GM21619 (cell line): ENCODE measurements around the gene TTBK2.
A peak's percentile ranks its signal among the peaks of the same experiment; 100 is the strongest.
"Not testable (repeated sequence)": the region's sequence is repeated elsewhere in the genome, so short reads cannot be mapped to it uniquely, and the experiment has no call there.

Source experiments
- ATAC-seq: cut with Tn5 transposase; IDR thresholded peaks from one replicate; pipeline ENCODE4 v1.9.1; 2021; ENCODE audit not compliant: unreplicated experiment

Gene TTBK2

GRCh38 chr15:42920519-42921341 is at the start of gene TTBK2:
TTBK2 (minus strand) TSS chr15:42920778; CDS start chr15:42878617, 42,161 bp downstream.
- ATAC-seq: peak; percentile 89

GRCh38 chr15:42964476-42964875 is 43.9 kb upstream of the TTBK2 start:
- ATAC-seq: no peak

GRCh38 chr15:42955518-42955917 is 34.9 kb upstream of the TTBK2 start:
- no peak for ATAC-seq

- ATAC-seq: no peak
Observed at GRCh38 chr15:42954291-42954690, 33.7 kb upstream of the TTBK2 start.

GRCh38 chr15:42948898-42949297 is 28.3 kb upstream of the TTBK2 start:
- not testable (repeated sequence) for ATAC-seq

DNA sequence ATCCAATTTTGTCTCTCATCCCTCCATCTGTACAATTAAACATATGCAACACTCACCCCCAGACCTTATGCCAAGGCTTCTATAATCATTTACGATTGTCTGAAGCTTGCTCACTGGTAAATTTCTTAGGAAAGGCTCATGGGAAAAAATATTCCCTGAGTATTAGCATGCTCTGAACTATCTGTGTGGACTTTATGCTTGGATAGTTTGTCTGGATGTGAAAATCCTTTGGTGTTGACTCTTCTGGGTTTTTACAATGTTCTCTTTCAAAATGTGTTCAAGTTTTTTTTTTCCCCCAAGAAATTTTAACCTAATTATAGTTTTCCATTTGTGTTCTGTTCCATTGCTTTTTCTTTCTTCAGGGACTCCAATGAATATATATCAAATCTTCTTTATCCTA is 19.9 kb upstream of the TTBK2 start:
- ATAC-seq: no peak

DNA sequence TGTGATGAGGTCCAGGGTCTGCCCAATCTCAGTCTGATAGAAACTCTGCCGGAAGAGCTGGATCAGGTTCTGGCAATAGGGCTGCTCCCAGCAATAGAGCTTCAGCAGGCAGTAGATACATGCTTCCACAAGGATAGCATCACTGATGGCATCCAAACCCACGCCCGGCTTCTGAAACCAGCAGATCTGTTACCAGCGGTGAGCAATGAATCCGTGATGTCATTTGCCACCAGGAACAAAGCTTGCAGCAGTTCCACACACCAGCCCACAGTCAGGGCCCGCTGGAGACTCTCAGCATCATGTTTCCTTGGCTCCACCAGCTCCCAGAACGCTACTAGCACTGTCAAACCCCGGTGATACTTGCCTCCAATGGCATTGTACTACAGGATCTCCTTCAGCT is 19.3 kb upstream of the TTBK2 start:
- no peak for ATAC-seq

- ATAC-seq: no peak
Observed at GRCh38 chr15:42937143-42937542, 16.6 kb upstream of the TTBK2 start.

DNA sequence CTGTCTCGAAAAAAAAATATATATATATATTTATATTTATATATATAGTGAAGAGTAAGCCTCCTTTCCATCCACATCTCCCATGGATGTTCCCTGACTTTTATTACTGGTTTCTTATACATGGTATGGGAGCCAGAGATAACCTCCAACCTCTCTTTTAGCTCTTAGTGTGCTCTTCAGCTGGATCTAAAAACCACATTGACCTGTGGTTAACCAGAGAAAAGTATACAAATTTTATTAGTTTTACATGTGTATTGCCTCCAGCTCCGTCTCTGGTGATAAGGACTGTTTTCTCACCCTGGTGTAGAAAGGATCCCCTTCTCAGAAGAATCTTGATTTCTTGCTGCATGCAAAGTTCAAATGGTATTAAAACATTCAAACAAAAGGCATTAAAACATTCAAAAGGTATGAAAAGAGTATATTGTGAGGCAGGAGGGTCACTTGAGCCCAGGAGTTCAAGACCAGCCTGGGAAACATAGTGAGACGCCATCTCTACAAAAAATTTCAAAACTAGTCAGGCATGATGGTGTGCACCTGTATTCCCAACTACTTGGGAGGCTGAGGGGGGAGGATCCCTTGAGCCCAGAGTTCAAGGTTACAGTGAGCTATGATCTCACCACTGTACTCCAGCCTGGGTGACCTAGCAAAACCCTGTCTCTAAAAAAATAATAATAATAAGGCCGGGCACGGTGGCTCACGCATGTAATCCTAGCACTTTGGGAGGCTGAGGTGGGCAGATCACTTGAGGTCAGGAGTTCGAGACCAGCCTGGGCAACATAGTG is 13.5 kb upstream of the TTBK2 start:
- ATAC-seq: no peak

DNA sequence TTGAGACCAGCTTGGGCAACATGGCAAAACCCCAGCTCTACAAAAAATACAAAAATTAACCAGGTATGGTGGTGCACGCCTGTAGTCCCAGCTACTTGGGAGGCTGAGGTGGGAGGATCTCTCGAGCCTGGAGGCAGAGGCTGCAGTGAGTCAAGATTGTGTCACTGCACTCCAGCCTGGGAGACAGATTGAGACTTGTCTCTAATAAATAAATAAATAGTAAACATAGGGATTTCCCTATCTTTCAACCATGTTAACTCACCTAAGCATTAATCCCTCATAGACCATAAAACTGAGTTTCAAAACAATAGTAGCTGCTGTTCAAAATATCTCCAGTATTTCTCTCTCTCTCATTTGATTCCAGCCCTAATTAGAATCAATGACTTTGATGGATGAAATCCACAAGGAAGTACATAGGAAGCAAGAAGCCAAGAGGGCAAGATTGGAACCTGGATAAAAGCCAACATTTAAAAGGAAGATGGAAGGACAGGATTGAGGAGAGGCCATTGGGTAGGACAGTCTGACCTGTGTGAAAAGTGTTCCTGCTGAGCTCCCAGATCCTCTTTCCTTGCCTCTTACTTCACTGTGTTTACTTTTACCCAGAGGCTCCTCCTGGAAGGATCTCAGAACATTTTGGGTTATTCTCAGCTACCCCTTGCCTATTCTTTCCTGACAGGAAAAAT is 12.4 kb upstream of the TTBK2 start:
- ATAC-seq: no peak

GRCh38 chr15:42931702-42932486 is 11.3 kb upstream of the TTBK2 start:
- ATAC-seq: no peak

- ATAC-seq: no peak
Observed at GRCh38 chr15:42929306-42929848, 8.8 kb upstream of the TTBK2 start.

DNA sequence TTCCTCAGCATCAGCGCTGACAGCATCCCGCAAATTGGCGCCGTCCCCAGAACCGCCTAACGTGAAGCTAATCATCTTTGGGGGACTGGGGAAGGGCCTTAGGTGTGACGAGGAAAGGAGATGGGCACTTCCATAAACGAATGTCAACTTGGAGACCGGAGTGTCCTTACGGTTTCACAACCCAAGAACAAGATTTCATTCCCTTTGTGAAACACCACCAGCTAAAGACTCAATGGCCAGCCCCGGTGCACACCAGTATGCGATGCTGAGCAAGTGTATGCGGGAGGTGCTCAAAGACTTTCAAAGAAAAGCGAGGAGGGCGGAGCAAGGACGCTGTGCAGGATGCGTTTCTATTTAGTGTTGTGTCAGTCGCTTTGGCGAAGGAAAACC is 759 bp upstream of the TTBK2 start:
- ATAC-seq: peak; percentile 6

- peak; percentile 25 for ATAC-seq
Observed at GRCh38 chr15:42919799-42920518, 619 bp downstream of the TTBK2 start.

GRCh38 chr15:42919308-42919707 is 1.3 kb downstream of the TTBK2 start:
- ATAC-seq: no peak

GRCh38 chr15:42918047-42918446 is 2.5 kb downstream of the TTBK2 start:
- no peak for ATAC-seq

DNA sequence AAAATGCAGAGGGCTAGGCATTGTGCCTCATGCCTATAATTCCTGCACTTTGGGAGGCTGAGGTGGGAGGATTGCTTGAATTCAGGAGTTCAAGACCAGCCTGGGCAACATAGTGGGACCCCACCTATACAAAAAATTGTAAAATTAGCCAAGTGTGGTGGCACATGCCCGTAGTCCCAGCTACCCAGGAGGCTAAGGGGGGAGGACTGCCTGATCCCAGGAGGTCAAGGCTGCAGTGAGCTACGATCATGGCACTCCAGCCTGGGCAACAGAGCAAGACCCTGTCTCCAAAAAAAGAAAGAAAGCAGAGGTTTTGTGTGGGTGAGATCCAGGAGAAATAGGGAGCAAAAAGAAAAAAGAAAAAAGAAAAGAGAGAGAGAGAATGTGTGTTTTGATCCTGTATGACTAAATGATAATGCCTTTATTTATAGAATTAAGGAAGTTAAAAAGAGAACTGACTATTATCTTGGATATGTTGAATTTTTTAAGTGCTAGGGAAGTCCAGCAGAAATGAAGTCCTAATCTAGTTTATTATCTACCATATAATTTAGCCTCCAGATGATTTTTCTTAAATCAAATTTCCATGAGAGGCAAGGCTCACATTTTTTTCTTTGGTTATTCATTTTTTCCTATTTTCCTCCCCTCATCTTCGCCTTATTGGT is 4.8 kb downstream of the TTBK2 start:
- no peak for ATAC-seq

DNA sequence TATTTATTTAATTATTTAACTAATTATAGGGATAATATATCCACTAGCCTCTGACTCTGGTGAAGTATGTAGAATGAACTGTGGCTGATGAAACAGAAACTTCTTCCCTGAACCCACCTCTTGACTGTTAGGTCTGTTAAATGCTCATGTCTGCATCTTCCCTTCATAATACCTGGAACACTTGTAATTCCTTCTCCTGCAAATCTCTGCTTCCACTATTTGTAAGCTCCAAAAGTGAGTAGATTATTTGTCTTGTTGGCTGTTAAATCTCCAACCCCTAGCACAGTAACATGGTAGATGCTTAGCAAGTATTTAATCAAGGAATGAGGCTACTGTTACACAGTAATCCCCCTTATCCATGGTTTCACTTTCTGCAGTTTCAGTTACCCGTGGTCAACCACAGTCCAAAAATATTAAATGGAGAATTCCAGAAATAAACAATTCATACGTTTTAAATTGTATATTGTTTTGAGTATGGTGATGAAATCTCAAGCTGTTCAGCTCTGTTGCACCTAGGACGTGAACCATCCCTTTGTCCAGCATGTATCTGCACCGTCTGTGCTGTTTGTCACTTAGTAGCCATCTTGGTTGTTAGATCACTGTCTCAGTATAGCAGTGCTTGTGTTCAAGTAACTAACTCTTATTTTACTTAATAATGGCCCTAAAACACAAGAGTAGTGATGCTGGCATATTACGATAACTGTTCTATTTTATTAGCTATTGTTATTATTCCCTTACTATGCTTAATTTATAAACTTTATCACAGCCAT is 5.7 kb downstream of the TTBK2 start:
- no peak for ATAC-seq
